Stimulated activated naive CD8-positive, alpha-beta T cell treated with anti-CD3 and anti-CD28 coated beads, Interleukin-15, Interleukin-2, amounts not matched to agents 100 U/mL and 50 U/mL, for 24 hours (primary cell): ENCODE results near the gene FCGBP.
A peak's percentile ranks its signal among the peaks of the same experiment; 100 is the strongest.
"Not testable (repeated sequence)": the region's sequence is repeated elsewhere in the genome, so short reads cannot be mapped to it uniquely, and the experiment has no call there.

Experiments
- ATAC-seq: fragments of 150-1000 bp; cut with Tn5 transposase; one replicate; pipeline ENCODE4 v1.10.0; 2021
- DNase-seq: peaks from one replicate; pipeline ENCODE4 v3.0.0; 2021

FCGBP gene

GRCh38 chr19:39917561-39918182 lies 16.8 kb downstream of the FCGBP start:
- ATAC-seq, result no peak
- no peak for DNase-seq

DNA sequence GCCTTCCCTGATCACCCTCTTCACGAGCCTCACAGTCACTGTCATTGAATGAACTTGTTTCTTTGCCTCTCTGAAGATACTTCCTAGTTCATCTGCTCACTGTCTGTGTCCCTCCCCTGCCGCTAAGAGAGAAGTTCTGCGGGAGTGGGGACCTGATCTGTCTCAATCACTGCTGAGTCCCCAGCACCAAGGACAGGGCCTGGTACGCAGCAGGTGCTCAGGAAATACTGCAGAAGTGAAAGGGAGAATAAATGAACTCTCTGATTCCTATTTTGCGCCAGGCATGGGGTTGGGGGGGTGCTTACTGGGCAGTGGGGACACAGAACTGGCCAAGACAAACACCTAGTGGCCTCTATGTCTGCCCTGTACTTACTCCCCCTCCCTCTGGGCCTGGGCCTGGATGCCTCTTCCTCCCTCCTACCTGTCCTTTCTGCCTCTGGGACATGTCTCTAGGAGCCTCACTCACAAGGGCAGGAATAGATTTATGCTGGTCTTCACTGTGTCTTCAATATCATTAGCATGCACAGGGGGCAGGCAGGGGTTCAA lies 17.5 kb downstream of the FCGBP start:
- DNase-seq (no peak), ATAC-seq (no peak)

GRCh38 chr19:39916236-39916635 lies 18.2 kb downstream of the FCGBP start:
- ATAC-seq (no peak), DNase-seq (no peak)

- no peak for ATAC-seq
- DNase-seq, result no peak
Observed at GRCh38 chr19:39915848-39916215, 18.6 kb downstream of the FCGBP start.

DNA sequence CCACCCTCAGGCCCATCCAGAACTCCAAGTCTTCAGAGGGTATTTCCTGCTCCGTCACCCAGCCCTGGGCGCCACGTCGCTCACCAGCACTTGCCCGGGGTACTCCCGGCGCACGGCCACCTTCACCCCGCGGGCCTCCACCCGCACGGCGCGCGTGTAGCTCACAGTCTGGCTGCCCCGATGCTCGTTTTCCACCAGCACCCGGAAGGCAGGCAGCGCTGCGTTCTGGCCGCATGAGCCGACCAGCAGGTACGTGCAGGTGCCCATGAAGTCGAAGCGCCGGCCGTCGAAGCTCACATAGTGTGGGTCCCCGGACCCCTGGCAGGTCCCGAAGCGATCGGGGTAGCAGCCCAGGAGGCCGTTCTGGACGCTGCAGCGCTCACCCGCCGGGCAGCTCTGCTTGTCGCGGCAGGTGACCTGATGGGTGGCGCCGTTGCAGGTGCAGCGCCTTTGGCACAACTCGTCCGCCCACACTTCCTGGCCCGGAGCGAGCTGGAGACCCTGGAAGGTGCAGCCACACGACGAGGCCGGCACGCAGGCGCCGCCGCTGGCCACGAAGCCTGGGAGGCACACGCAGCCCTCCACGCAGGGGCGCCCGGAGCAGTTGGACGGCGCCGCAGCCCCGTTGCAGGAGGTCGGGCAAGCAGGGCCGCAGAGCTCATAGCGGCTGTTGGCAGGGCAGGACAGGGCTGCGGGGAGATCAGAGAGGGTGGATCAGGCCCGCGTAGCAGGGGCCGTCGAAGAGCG lies 19.2 kb downstream of the FCGBP start:
- ATAC-seq (no peak), DNase-seq (no peak)

DNA sequence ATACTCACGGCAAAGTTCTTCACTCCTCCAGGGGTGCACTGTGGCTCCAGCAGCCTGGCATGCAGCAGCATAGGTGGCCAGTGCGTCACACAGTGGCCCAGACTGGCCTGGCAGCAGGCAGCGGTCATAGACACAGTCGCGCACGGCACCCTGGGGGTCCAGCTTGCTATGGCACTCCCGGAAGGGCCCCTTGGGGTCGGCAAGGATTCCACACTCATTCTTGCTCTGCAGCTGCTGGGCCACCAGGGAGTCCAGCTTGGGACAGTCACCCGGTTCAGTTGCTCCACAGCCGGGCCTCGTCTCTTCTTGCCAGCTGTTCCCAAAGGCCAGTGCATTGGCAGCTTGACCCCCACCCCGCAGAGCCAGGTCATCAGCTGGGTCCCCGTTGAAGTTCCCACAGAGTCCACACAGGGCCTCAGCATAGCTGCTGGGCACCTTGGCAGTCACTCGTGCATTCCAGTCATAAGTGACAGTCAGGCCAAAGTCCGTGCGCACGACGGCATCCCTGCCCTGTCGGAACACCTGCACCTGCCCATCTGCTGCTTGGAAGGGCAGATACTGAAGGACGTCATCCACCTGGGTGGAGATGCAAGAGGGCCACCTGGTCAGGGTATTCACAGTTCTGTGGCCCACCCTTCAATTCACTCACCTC lies 20.6 kb downstream of the FCGBP start:
- ATAC-seq, result no peak
- no peak for DNase-seq

- DNase-seq (no peak), ATAC-seq (no peak)
Observed at GRCh38 chr19:39908803-39909202, 25.6 kb downstream of the FCGBP start.

DNA sequence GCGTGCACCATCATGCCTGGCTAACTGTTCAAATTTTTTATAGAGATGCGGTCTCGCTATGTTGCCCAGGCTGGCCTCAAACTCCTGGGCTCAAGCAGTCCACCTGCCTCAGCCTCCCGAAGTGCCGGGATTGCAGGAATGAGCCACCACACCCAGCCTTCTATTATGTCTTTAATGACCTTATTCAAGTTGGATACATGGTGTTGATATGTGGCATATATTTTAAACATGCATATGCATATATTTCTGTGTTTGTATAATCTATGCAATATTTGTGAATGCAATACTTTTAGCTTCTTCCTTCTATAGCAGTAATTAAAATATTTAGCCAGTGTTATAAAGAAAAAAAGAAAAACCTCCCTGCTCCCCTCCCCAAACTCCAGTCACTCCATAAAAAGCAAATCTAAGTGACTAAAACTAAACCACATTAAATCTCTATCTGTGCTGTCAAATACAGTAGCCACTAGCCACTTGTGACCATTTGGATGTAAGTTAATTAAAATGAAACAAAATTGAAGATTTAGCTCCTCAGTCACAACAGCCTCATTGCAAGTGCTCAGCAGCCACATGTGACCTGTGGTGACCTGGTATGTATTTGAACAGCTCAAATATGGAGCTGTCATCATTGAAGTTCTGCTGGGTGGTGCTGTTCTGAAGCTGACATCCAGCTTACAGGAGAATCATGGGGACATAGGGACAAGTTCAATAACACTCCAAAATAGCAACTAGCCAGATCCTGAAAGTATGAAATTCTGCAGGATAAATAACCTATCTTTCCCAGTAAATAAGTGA lies 27.4 kb downstream of the FCGBP start:
- ATAC-seq (no peak), DNase-seq (no peak)

DNA sequence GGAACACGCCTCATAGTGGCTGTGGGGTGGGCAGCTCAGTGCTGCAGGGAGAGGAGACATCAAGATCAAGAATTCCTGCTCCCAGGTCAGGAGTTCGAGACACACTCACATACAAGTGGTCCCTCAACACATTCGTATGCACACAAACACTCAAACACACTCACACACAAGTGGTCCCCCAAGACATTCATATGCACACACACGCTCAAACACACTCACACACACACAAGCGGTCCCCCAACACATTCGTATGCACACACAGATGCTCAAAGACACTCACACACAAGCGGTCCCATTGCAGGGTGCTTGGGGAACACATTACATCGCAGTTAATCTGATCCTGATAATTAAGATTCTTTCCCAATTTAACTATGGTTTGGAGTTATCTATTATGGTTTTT lies 28.2 kb downstream of the FCGBP start:
- DNase-seq (no peak), ATAC-seq (no peak)

DNA sequence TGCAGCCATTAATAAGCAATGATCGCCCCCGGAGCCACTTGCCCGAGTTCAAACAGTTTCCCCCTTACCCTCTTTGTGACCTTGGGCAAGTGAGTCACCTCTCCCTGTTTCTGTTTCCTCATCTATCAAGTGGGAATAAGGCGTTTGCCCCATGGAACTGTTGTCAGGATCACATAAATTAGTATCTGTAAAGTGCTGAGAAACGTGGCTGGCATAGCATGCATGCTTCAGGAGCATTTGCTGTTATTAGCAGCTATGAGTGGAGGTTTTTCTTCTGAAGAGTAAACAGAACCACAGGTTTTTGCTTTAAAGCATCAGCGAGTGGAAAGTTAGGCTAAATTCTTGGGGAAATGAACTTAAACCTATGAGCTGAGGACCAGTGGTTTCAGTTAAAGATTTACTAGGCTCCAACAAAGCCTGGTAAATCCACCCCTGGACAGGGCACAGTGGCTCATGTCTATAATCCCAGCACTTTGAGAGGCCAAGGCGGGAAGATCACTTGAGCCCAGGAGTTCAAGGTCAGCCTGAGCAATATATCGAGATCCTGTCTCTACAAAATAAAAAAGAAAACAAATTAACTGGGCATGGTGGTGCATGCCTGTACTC lies 30.8 kb downstream of the FCGBP start:
- not testable (repeated sequence) for ATAC-seq, DNase-seq

DNA sequence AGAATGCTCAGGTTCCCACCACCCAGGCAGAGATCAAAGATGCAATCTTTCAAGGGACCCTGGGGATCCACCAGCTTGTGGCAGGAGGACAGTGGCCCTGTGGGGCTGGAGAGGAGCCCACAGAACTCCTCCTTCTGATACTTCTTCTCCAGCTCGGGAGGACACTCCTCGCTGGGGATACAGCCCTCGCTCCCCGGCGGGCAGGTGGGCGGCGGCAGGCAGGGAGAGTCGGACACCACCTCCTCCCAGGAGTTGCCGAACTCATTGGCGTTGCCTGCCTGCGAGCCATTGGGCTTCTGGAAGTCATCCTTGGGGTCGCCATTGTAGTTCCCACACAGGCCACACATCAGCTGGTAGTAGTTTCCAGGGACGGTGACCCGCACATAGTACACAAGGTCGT lies 32.1 kb downstream of the FCGBP start:
- DNase-seq, ATAC-seq: not testable (repeated sequence)

DNA sequence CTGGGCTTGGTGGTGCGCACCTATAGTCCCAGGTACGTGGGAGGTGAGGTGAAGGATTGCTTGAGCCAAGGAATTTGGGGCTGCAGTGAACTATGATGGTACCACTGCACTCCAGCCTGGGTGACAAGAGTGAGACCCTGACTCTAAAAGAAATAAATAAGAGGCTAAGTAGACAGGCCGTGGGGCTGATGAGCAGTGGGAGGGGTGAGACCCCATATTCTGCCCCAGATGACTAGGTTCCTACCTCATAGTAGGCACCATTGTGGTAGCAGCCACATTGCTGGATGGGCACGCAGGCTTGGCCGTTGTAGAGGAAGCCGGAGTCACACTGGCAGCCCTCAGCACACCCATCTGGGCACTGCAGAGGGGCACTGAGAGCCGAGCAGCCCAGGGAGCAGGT lies 32.8 kb downstream of the FCGBP start:
- not testable (repeated sequence) for DNase-seq, ATAC-seq

- DNase-seq, ATAC-seq: not testable (repeated sequence)
Observed at GRCh38 chr19:39898858-39899257, 35.6 kb downstream of the FCGBP start.

- peak; percentile 72 for ATAC-seq
- DNase-seq, result peak; percentile 75
Observed at GRCh38 chr19:39897511-39898245, 36.8 kb downstream of the FCGBP start.

- not testable (repeated sequence) for ATAC-seq, DNase-seq
Observed at GRCh38 chr19:39895096-39895495, 39.3 kb downstream of the FCGBP start.

DNA sequence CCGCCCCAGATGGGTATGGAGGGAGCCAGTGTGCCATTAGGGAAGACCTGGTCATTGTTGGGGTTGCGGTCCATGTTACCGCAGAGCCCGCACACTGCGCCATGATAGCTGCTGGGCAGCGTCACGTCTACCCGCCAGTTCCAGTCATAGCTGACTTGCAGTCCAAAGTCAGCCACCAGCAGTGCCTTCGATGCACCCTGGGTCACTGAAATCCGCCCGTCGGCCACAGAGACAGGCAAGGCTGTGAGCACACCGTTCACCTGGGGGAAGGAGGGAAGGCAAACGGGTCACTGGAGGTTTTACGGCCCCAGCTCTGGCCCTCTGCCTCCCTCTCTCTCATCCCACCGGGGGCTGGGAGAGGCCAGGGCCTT lies 40.2 kb downstream of the FCGBP start:
- DNase-seq, ATAC-seq: not testable (repeated sequence)

GRCh38 chr19:39893366-39894235 lies 40.8 kb downstream of the FCGBP start:
- peak; percentile 42 for DNase-seq
- not testable (repeated sequence) for ATAC-seq

GRCh38 chr19:39892506-39892902 lies 41.9 kb downstream of the FCGBP start:
- ATAC-seq, DNase-seq: not testable (repeated sequence)

GRCh38 chr19:39891660-39892505 lies 42.6 kb downstream of the FCGBP start:
- not testable (repeated sequence) for DNase-seq, ATAC-seq
